ENCODE data around the gene ACMSD.

- TF ChIP-seq, protein P1, sequence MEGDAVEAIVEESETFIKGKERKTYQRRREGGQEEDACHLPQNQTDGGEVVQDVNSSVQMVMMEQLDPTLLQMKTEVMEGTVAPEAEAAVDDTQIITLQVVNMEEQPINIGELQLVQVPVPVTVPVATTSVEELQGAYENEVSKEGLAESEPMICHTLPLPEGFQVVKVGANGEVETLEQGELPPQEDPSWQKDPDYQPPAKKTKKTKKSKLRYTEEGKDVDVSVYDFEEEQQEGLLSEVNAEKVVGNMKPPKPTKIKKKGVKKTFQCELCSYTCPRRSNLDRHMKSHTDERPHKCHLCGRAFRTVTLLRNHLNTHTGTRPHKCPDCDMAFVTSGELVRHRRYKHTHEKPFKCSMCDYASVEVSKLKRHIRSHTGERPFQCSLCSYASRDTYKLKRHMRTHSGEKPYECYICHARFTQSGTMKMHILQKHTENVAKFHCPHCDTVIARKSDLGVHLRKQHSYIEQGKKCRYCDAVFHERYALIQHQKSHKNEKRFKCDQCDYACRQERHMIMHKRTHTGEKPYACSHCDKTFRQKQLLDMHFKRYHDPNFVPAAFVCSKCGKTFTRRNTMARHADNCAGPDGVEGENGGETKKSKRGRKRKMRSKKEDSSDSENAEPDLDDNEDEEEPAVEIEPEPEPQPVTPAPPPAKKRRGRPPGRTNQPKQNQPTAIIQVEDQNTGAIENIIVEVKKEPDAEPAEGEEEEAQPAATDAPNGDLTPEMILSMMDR (IDR thresholded peaks at IDR 0.05), result no peak
- no peak for TF ChIP-seq POLR2A (IDR thresholded peaks at IDR 0.05)
Observed at GRCh38 chr2:134815741-134816140, 22.7 kb upstream of the ACMSD start.

Data from adrenal gland (tissue), 5 donors.